Measurements from ENCODE around the gene FBXO24.

Gene FBXO24

GRCh38 chr7:100626530-100627237 lies 40.6 kb downstream of the FBXO24 start:
- DNase-seq = peak; percentile 93

DNA sequence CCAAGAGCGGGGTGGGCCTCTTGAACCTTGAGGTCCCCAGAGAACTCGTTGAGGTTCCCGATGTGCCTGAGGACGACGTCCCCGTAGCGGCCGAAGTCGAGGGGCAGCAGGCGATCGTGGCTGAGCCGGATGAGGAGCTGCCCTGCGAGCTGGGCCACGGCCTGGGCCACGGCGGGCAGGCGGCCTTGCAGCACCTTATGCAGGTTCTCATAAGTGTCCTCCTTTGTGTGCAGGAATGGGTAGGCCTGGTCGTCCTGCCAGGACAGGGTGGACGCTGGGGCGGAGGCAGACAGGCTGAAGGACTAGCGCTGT lies 41.1 kb downstream of the FBXO24 start:
- no peak for DNase-seq

GRCh38 chr7:100629117-100629716 lies 43.1 kb downstream of the FBXO24 start:
- DNase-seq = no peak

- no peak for DNase-seq
Observed at GRCh38 chr7:100630066-100630465, 43.9 kb downstream of the FBXO24 start.

- peak; percentile 83 for DNase-seq
Observed at GRCh38 chr7:100632951-100633717, 47.0 kb downstream of the FBXO24 start.

DNA sequence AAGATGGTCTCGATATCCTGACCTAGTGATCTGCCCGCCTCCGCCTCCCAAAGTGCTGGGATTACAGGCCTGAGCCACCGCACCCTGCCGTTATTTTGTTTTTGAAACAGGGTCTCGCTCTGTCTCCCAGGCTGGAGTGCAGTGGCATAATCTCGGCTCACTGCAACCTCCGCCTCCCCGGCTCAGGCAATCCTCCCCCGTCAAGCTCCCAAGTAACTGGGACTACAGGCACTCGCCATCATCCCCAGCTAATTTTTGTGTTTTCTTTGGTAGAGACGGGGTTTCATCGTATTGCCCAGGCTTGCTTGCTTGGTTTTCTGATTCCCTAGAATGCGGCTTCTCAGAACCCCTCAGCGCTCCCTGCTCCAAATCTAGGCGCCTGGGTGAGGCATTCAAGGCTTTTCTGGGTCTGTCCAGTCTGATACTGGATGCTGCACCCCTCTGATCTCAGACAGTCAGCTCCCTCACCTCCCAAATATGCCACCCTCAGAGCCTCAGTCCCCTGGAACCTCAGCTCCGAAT lies 53.9 kb downstream of the FBXO24 start:
- DNase-seq = no peak

DNA sequence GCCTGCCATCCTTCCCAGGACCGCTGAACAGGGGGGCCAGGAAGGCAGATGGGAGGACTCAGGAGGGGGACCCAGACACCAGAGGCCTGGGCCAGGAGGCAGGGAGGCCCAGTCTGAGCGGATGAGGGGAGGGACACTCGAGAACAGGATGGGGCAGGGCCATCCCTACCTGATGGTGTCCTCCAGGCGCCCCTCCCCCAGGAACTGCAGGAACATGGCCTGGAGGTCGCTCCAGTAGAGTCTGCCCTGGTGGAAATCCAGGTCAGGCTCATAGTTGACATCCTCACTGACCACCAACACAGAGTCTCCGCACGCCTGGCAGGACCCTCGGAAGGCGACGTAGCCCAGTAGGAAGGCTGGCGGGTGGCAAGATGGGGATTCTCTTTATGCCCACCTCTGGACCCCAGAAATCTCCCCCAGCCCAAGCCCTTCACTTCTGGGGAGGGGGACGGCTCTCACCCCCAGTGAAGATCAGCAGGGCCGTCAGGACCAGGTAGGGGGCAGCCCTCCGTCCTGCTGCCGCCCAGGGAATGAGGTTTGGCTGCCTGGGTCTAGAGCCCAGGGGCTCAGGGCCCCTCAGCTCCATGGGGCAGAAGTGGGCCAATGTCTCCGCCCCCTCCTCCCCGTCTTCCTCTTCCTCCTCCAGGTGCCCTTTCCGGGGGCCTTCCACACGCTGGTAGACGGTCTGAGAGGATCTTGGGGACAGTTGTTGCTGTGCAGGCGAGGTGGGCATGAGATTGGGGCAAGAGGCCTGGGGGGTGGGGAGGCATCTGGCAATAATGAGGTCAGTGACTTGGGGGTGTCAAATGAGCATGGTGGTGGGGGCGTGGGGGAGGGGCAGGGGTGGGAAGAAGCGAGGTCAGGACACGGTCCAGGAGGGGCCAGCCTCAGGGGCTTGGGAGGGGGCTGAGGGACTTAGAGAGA lies 54.7 kb downstream of the FBXO24 start:
- no peak for DNase-seq

DNA sequence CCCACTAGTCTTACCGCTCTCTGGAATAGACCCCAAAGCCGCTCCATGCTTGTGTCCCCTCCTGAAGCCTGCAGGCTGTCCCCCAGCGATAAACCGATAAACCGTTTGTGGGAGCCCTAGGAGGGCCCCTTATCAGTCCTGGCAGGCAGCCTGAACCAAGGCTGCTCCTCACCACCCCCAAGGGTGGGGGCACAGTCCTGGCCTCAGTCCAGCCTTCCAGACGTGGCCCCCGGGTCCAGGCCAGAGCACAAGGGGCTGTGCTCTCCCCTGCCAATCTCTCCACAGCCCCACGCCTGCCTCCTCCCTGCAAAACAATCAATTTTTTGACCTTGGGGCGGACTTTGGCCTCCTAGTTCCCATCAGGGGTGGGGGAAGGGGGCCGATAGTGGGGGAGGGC lies 55.3 kb downstream of the FBXO24 start, which contains the start of gene TFR2:
TSS of gene TFR2 (minus strand) at position 90 of the 397 bp plus-strand sequence. CDS start at position 47, 43 bp downstream.
- no peak for DNase-seq

GRCh38 chr7:100641860-100642533 lies 55.9 kb downstream of the FBXO24 start:
- no peak for DNase-seq

DNA sequence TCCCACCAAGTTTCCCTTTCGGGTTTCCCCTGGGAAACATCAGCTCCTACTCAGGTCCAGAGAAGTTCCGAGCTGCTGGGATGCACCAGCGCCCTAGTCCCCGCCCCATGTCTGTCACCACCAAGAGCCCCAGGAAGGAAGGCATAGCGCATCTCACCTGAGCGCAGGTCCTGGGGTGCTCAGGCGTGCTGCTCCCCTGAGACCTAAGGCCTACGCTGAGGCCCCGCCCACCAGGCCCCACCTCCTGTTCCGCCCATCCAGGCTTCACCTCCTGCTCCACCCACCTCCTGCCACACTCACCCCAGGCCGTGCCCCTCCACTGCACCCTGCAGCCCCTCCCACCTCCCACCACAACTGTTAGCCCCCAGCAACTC lies 56.4 kb downstream of the FBXO24 start:
- no peak for DNase-seq

- no peak for DNase-seq
Observed at GRCh38 chr7:100649826-100650565, 63.9 kb downstream of the FBXO24 start.
